NCI-H2227 (cell line): ENCODE data around the gene TMEM128.
A peak's percentile ranks its signal among the peaks of the same experiment; 100 is the strongest.
"Not testable (repeated sequence)": the region's sequence is repeated elsewhere in the genome, so short reads cannot be mapped to it uniquely, and the experiment has no call there.

Experiments
- DNase-seq: peaks from one replicate; lab custom pipeline; 2025; ENCODE audit not compliant: unreplicated experiment; lab: John Stamatoyannopoulos, UW

The TMEM128 gene

GRCh38 chr4:4248029-4248884, at the start of gene TMEM128:
Gene TMEM128 (minus strand): TSS chr4:4248223. CDS start chr4:4248202, 21 bp downstream.
- DNase-seq, result peak; percentile 91

- DNase-seq, result no peak
These were observed 48.3 kb upstream of the TMEM128 start for GRCh38 chr4:4296283-4296846.

GRCh38 chr4:4293279-4293678, 45.3 kb upstream of the TMEM128 start:
- DNase-seq, result no peak

- peak; percentile 93 for DNase-seq
These were observed 42.2 kb upstream of the TMEM128 start, which contains the start of the genes LYAR and ZBTB49 for GRCh38 chr4:4289941-4290850. Gene LYAR (minus strand): TSS chr4:4290154. CDS start chr4:4283742, 6,412 bp downstream. Gene ZBTB49 (plus strand): TSS chr4:4290251. CDS start chr4:4299946, 9,695 bp downstream.

GRCh38 chr4:4289597-4289940, 41.5 kb upstream of the TMEM128 start:
- no peak for DNase-seq

GRCh38 chr4:4289055-4289454, 41.0 kb upstream of the TMEM128 start:
- DNase-seq, result no peak

- no peak for DNase-seq
These were observed 40.1 kb upstream of the TMEM128 start for GRCh38 chr4:4288098-4288497.

- no peak for DNase-seq
These were observed 37.0 kb upstream of the TMEM128 start for GRCh38 chr4:4284827-4285618.

- no peak for DNase-seq
These were observed 33.8 kb upstream of the TMEM128 start for GRCh38 chr4:4281787-4282186.

GRCh38 chr4:4277531-4277930, 29.5 kb upstream of the TMEM128 start:
- no peak for DNase-seq

GRCh38 chr4:4274226-4274625, 26.2 kb upstream of the TMEM128 start:
- DNase-seq, result no peak

- no peak for DNase-seq
These were observed 23.9 kb upstream of the TMEM128 start for GRCh38 chr4:4271912-4272311.

- no peak for DNase-seq
These were observed 22.5 kb upstream of the TMEM128 start for GRCh38 chr4:4270529-4270928.

GRCh38 chr4:4269856-4270255, 21.8 kb upstream of the TMEM128 start:
- no peak for DNase-seq

GRCh38 chr4:4269331-4269731, 21.3 kb upstream of the TMEM128 start:
- no peak for DNase-seq

GRCh38 chr4:4268776-4269175, 20.8 kb upstream of the TMEM128 start:
- no peak for DNase-seq

GRCh38 chr4:4267981-4268380, 20.0 kb upstream of the TMEM128 start:
- DNase-seq, result no peak

GRCh38 chr4:4260185-4260751, 12.2 kb upstream of the TMEM128 start:
- DNase-seq, result peak; percentile 43

- DNase-seq, result no peak
These were observed 11.6 kb upstream of the TMEM128 start for GRCh38 chr4:4259484-4260100.

- not testable (repeated sequence) for DNase-seq
These were observed 9.7 kb upstream of the TMEM128 start for GRCh38 chr4:4257705-4258104.
